GM18519 (cell line): Measurements from ENCODE around the gene PSMB7.

Experiments used
- ATAC-seq: cut with Tn5 transposase; IDR thresholded peaks from one replicate; pipeline ENCODE4 v1.9.1; 2021; ENCODE audit warnings: mild to moderate bottlenecking, moderate library complexity; ENCODE audit not compliant: unreplicated experiment, low FRiP score

Gene PSMB7

GRCh38 chr9:124332361-124333202 lies 82.7 kb downstream of the PSMB7 start:
- no peak for ATAC-seq

GRCh38 chr9:124331580-124331979 lies 83.7 kb downstream of the PSMB7 start:
- no peak for ATAC-seq

- ATAC-seq, result no peak
Measured at GRCh38 chr9:124330011-124330697, 85.1 kb downstream of the PSMB7 start.

- ATAC-seq, result no peak
Measured at GRCh38 chr9:124329206-124329792, 85.9 kb downstream of the PSMB7 start.

- no peak for ATAC-seq
Measured at GRCh38 chr9:124328285-124328684, 87.0 kb downstream of the PSMB7 start.

GRCh38 chr9:124327491-124327890 lies 87.8 kb downstream of the PSMB7 start:
- ATAC-seq, result no peak

- ATAC-seq, result no peak
Measured at GRCh38 chr9:124326378-124326777, 88.9 kb downstream of the PSMB7 start.

- ATAC-seq, result no peak
Measured at GRCh38 chr9:124325816-124326215, 89.4 kb downstream of the PSMB7 start.

- ATAC-seq, result no peak
Measured at GRCh38 chr9:124323904-124324303, 91.3 kb downstream of the PSMB7 start.

GRCh38 chr9:124322618-124323432 lies 92.4 kb downstream of the PSMB7 start:
- no peak for ATAC-seq

GRCh38 chr9:124321935-124322334 lies 93.3 kb downstream of the PSMB7 start:
- no peak for ATAC-seq

- ATAC-seq, result no peak
Measured at GRCh38 chr9:124321416-124321815, 93.8 kb downstream of the PSMB7 start.

- ATAC-seq, result no peak
Measured at GRCh38 chr9:124320062-124320973, 94.9 kb downstream of the PSMB7 start.

GRCh38 chr9:124315882-124316281 lies 99.4 kb downstream of the PSMB7 start:
- no peak for ATAC-seq

GRCh38 chr9:124313940-124314339 lies 101.3 kb downstream of the PSMB7 start:
- ATAC-seq, result no peak

GRCh38 chr9:124312290-124313265 lies 102.7 kb downstream of the PSMB7 start:
- ATAC-seq, result no peak

GRCh38 chr9:124311283-124311682 lies 104.0 kb downstream of the PSMB7 start:
- no peak for ATAC-seq

GRCh38 chr9:124309667-124310084 lies 105.6 kb downstream of the PSMB7 start:
- ATAC-seq, result no peak
